Left ventricle myocardium superior (tissue), 1 donor: ENCODE measurements around the gene SEMA3G. TPM values are rescaled to one million over a fixed set of nuclear protein-coding genes. Genes with fewer than 3 reads are reported as not detected.

ENCODE experiments used
- ATAC-seq: fragments of 200-7000 bp; cut with Tn5 transposase; one replicate; pipeline ENCODE4 v1.9.1; 2020; ENCODE audit warnings: mild to moderate bottlenecking, moderate library complexity
- DNase-seq: peaks from one replicate; pipeline ENCODE4 v3.0.0-alpha.2; 2020
- intact Hi-C: fragments of 100-400 bp; cut with micrococcal nuclease; formaldehyde crosslinking; loops from one replicate; pipeline ENCODE4 v1.11.0; 2022
- total RNA-seq: library from RNA; stranded (reverse); fragmentation: NEBNext Ultra II Directional; extraction: Animal tissue kit (Norgen Biotek cat#: 25700); gene quantifications from one replicate; pipeline ENCODE4 v1.2.1, GENCODE V29; 2021
- donor health status: DM: no; HTN: yes; CAD: no; lungs with severe emphysema.

SEMA3G gene
- total RNA-seq, 1 donor from 2014 or later = 9.1 TPM

DNA sequence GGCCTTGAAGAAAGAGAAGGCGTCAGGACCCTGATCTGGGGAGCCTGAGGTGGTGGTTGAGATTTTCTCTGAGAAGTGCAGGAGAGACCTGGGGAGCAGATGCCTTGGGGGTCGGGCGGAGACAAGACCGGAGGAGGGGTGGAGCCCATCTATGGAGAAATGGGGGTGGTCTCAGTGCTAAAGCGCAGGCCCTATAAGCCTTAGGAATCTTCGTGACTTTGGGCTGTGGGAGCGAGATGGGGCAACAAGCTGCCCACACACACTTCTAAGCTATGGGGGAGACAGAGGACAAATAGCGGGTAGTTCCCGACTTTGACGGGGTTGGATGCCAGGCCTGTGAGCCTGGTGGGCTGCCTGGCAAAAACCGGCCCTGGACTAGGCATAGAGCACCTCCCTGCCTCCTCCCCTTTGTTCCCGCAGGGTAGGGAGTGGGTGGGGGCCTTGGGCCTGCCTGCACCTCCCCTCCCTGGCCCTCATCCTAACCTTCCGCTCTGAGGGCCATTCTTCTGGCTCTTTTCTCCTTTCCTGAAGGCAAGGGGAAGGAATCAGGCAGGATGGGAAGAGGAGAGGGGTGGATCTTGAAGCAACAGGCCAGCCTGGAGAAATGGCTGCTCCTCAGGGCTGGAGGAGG is 11.4 kb upstream of the SEMA3G start:
- intact Hi-C loops = no loop called here
- DNase-seq (peak; percentile 52), ATAC-seq (peak; percentile 2)

DNA sequence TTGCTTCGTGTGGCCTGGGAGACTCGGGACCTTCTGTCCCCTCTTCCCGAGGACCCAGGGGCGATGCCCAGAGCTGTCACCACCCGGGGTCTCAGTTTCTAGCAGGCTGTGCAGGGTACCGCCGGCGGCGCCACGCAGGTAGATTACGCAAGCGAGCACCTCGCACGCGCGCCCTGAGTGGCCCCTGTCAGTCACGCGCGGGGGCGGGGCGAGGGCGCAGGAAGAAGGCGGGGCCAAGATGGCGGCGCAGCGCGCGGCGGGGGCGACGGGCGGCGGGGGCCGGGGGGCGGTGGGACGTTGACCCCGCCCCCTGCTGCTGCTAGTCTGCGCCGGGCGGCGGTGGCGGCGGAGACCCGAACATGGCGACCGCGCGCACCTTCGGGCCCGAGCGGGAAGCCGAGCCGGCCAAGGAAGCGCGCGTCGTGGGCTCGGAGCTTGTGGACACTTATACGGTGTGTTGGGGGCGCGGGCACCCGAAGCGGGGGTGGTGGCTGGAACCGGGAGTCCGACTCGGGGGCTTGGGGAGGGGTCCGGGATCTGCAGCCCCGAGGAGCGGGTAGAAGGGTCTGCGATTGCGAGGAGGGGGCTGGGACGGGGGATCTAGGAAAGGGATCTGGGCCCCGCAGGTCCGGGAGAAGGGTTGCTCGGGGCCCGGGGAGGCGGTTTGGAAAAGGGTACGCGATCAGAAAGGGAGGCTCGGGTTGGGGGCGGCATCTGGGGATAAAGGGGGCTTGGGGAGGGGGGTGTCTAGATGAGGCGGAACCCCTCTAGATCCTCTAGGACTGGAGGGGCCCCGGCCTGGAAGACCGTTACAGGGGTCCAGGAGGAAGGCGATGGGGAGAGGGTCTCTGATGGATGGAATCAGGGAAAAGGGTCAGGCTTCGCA is 10.6 kb upstream of the SEMA3G start, which contains the start of gene NISCH:
NISCH (plus strand) TSS at position 322 of the 886 bp plus-strand sequence; CDS start at position 360, 38 bp downstream.
- intact Hi-C loops = no loop called here
- DNase-seq (peak; percentile 96), ATAC-seq (peak; percentile 58)

DNA sequence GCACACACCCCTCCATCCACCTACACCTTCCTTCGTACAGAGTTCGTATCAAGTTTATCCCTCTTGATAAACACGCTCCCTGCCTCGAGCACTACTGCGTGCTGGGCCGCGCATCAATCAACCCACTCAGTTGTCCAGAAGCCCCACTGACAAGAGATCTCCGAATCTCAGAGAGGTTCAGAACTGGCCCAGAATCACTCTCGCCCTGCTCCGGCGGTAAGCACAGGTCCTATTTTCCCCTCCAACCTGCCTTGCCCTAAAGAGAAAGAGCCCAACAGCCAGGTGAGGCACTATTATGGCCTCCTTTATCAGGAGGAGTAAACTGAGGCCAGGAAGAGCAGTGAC is 10.0 kb upstream of the SEMA3G start:
- ATAC-seq (no peak), DNase-seq (no peak)
- intact Hi-C loops = no loop called here

DNA sequence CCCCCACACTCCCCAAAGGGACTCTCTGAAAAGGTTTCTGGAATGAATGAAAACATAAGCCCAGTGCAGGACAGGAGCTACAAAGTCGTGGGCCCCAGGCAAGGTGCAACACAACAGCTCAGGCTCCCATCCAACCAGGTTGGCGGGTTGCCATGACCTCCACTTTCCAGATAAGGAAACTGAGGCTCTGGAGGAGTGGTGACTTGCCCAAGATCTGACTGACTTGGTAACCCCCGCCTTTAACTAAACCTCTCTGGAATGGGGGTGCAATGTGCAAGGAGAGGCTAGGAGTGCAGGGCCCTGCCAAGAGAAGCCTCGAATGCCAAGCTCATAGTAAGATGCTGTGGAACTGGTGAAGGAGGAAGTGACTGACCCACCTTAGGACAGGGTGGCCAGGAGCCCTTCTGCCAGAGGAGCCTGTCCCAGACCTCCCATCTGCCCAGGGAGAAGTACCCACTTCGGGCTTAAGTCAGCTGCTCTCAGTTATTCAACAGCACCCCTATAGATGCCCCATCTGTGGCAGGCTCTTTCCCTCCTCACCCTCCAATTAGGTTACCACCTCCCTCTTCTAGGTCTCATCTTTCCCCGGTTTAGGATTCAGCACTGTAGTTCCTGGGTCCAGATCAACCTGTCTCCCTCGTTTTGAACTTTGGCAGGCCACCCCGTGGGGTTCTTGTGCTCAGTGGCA is 9.5 kb upstream of the SEMA3G start:
- intact Hi-C loops = no loop called here
- ATAC-seq (no peak), DNase-seq (peak; percentile 73)

DNA sequence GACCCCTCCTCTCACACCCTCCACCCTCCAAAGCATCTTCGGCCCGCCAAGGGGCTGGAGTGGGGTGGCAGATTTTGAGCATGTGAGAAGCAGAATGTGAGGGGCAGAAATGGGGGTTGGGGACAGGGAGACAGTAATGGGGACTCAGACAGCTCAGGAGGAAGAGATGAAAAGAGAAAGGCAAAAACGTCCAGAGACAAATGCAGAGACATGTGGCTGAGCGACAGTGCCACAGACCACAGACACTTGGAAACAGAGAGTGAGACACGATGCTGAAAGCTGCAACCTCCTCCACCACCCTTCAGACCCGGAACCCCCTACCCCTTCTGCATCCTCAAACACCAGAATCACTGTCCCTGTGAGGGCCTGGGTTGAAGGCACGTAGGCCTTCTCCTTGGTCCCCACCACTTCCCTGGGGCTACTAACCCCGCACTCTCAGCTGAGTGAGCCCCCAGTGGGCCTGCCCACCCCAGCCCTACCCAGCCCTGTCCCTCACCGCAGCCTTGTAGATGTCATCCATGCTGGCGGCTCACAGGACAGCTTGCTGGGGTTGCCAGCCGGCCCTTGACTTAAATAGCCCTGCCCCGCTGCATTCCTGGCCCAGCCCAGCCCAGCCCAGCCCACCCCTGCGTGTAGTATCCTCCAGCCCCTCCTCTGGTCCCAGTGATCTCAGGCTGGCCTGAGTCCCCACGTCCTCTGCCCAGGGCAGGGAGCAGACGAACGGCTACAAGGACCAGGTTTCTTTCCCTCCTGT is 8.8 kb upstream of the SEMA3G start, which contains the start of gene TNNC1:
TNNC1 (minus strand) TSS at position 546 of the 754 bp plus-strand sequence; CDS start at position 520, 26 bp downstream.
- ATAC-seq (peak; percentile 60), DNase-seq (peak; percentile 85)
- intact Hi-C loops = no loop called here

DNA sequence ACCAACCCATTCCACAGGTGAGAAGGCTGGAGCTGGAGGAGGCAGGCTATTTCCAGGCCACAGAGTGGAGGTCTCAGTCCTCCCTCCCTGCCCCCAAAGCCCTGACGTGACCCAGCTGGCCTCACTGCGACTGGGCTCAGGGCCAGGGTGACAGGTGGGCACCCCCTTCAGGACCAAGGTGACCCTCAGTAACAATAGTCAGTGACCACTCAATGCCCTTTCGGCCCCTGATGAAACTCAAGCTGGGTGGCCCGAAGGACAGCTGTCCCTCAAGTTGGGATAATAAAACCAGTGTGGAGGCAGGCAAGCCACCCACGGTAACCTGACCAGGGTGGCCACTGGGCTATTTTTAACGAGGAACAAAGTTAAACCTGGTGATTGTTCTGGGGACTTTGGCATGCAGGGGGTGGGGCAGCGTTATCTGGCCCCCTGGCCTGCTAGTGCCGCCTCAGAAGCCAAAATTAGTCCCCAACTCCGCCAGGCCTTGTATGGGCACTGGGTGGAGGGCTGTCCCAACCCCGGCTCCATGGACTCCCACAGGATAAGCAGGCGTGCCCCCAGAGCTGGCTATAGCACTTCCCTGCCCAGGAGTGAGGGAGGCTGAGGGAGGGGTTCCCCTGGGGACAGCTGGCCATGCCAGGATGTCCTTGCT is 7.8 kb upstream of the SEMA3G start:
- ATAC-seq = peak; percentile 62
- intact Hi-C loops = no loop called here

DNA sequence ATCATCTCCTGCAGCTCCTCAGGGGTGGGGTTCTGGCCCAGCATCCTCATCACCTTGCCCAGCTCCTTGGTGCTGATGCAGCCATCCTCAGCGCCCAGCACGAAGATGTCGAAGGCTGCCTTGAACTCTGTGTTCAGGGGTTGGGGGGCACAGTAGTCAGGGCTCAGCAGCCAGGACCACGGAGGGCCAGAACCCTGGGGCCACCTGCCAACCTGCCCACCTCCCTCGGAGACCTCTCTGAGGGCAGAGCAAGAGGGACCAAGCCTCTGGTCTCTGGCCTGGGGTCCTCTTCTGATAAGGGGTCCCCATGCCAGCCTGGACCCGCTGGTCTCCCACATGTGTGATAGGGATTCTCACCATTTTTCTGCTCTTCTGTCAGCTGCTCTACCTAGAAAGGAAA is 7.2 kb upstream of the SEMA3G start:
- DNase-seq = peak; percentile 29
- intact Hi-C loops = no loop called here

More for the DNA sequence above, 7.8 kb upstream of the SEMA3G start:
- peak; percentile 88 for DNase-seq

DNA sequence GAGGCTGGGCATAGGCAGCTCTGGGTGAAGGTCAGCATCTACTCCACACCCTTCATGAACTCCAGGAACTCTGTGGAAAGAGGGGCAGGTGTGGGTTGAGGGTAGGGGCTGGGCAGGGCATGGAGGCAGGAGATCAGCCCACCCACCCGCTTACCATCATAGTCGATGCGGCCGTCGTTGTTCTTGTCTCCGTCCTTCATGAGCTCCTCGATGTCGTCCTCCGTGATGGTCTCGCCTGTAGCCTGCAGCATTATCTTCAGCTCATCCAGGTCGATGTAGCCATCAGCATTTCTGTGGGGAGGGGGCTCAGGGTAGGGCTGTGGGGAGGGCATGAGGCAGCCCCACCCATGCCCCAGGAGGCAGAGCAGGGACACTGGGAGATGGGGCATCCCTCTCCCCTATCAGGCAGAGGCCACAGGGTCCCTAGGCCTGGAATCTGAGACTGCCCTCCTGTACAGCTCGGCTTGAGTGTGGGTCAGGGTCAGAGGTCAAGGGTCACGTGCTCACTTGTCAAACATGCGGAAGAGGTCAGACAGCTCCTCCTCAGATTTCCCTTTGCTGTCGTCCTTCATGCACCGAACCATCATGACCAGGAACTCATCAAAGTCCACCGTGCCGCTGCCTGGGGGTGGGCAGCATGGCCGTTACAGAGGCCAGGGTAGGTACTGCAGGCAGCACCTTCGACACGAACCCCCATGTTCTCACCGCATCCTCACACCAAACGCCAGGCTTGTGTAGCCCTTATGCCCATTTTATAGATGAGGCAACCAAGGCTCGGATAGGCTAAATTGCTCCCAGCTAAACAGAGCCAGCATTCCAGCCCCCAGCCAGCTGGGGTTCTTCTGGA is 6.6 kb upstream of the SEMA3G start:
- intact Hi-C loops = no loop called here
- no peak for ATAC-seq
- peak; percentile 34 for DNase-seq

More for the DNA sequence above, 7.2 kb upstream of the SEMA3G start:
- ATAC-seq = no peak

DNA sequence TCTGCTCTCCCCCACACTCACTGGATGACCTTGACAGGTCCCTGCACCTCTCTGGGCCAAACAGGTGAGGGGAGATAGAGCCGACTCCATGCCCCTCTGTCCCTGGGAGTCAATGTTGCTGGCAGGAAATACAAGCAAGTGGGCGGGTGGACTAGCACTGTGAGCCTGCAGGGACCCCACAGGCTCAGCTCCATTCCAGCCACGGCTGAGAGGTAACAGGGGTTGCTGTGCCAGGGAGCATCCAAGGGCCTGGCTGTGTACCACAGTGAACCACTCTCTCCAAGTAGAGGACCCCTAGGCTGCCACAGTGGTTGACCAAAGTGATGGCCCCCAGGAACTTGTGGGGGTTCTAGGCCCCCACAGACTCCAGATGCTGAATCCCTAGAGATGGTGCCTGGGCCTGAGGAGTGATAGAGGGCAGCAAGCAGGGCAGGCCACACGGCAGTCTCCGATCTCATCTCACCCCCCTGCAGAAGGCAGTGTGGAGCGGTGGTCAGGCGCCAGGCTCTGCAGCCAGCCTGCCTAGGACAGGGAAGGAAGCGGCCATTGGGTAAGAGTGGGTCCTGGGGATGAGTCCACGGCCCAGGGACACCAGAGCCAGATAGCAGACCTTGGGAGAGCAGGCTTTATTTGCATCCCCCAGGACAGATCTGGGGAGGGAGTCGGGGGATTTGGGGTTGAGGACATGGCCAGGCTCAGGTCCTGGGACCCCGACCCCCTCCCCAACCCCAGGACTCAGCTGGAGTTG is 5.8 kb upstream of the SEMA3G start:
- DNase-seq = peak; percentile 36
- ATAC-seq = peak; percentile 1
- intact Hi-C loops = no loop called here

DNA sequence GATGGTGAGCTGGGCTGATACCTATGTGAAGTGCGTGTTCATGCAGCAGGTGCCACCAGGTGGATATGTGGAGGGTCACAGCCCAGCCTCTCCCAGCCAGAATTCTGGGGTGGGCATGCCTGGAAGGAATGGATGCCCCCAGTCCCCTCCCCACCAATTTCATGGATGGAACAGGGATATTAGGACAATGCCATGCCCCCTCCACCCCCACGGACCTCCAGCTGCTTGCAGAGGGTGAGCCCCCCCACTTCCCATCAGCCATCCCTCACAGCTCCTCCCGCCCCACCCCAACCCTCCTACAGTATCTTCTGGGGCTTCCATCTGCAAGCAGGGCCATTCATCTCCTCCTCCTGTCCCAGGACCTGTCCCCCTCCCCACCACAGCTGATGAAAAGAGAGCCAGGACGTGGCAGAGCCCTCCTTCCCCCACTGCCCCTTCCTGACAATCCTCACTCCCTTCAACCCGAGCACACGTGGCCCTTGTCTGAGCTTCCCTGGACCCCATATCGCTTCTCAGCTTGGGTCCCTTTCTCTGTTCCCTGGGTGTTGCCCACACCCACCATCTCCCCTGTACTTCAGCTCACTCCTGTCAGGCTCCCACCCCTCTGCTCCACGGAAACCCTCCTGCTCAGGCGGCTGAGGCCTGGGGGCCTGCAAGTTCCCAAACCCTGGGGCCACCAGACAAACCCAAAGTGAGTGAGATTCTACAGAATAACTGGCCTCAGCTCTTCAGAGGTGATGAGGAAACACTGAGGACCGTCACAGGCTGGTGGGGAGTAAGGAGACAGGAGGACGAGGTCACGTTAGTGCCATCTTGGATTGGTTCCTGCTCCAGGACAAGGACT is 2.8 kb upstream of the SEMA3G start:
- intact Hi-C loops = no loop called here
- DNase-seq = peak; percentile 15
- no peak for ATAC-seq

DNA sequence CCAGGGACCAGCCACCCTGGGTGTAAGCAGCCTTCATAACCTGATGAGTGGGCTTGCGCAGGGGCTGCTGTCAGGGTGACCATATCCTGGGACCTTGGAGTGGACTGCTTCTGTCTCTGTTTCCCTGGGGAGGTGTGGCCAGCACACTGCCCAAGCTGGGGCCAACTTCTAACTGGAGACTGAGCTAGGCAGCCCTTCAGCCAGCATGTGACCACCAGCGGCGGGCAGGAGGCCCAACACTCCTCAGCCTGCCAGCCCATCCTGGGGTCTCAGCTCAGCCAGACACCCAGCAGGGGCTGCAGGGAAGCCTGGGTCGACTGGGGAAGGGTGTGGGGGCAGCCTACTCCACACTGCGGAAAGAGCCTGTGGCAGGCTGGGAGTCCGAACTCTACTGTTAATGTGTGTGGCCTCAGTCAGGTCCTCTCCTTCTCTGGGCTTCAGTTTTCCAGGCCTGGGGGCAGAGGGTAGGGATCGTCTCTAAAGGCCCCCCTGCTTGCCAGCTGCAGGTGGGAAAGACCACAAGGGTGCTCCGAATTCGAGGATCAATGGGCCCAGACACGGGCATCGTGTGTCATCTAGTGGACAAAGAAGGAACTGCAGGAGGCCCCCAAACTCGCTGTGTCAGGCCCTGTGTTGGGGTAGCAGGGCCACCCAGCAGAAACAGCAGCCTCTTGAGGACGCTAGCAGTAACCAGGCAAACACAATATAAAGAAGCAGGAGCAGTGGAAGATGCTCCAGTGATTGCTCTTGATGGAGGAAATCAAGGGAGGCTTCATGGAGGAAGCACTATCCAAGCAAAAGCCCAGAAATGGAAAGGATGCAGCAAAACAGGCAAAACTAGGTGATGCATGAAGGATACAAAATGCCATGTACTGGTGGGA is 2.0 kb upstream of the SEMA3G start:
- DNase-seq (peak; percentile 68), ATAC-seq (peak; percentile 22)
- intact Hi-C loops = no loop called here

DNA sequence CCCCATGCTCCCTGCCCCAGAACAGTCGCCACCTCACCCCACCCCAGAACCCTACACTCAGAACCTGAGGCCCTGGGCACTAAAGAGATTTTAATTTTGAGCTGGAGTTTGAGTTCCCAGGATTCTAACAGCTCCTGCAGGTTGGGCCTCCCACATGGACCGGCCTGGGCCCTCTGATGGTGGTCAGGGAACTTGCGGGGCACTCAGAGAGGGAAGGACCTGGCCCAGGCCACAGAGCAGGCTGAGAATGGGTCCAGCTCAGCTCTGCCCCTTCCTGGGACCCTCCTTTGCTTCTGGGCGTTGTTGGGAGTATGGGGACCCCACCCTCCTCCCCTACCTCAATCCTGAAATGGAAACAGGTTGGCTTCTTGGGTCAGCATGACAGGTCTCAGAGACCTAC is 1.1 kb upstream of the SEMA3G start:
- ATAC-seq (no peak), DNase-seq (no peak)
- intact Hi-C loops = no loop called here

DNA sequence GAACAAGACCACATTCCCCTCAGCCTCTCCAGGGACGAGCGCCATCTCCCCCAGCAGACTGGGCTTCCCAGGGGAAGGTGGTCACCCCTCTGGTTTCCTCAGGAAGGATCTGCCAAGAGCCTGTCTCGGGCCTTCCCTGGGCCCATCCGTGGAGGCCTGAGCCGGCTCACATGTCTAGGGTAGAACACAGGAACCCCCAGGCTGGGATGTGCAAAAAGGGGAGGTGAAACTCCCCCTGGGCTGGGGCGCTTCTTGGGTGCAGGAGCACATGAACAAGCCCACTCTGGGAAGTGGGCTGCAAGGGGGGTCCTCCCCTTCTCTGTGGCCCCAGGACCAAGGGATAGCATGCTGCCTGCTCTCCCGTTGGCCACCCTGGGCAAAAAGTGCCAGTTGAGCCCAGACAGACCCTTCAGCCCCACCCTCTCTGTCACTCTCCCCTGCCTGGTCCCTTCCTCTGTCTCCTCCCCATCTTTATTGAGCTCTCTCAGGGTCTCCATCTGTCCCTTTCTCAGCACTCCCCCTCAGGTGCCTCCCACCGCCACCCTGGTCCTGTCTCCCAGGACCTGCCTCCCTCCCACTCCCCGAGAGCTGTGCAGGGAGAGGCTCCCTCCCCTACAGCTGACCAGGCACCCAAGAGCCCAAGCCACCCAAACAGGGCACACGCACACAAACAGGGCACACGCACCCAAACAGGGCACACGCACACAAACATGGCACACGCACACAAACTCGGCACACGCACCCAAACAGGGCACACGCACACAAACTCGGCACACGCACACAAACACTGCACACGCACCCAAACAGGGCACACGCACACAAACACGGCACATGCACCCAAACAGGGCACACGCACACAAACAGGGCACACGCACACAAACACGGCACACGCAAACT is 864 bp downstream of the SEMA3G start:
- DNase-seq = no peak
- intact Hi-C loops = no loop called here
- ATAC-seq = no peak

DNA sequence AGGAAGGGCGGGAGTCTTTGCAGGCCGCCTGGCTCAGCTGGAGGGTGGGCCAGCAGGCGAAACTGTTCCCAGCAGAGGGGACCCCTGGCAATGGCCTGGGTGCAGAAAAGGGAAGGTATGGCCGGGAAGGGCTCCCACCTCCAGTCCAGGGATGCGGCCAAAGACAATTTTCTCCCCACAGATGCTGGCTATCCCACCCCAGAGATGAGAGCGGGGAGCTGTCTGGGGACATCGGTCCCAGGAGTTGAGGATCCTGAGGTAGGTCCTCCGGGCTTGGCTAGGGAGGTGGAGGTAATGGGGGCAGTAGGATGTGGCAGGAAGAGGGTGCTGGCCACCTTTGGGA is 1.7 kb downstream of the SEMA3G start:
- ATAC-seq (no peak), DNase-seq (no peak)
- intact Hi-C loops = no loop called here
